Measurements from ENCODE around the gene MAGEB2. TPM values are rescaled to one million over a fixed set of nuclear protein-coding genes. Genes with fewer than 3 reads are reported as not detected.
"Not testable (repeated sequence)": the region's sequence is repeated elsewhere in the genome, so short reads cannot be mapped to it uniquely, and the experiment has no call there.

MAGEB2 gene, protein sequence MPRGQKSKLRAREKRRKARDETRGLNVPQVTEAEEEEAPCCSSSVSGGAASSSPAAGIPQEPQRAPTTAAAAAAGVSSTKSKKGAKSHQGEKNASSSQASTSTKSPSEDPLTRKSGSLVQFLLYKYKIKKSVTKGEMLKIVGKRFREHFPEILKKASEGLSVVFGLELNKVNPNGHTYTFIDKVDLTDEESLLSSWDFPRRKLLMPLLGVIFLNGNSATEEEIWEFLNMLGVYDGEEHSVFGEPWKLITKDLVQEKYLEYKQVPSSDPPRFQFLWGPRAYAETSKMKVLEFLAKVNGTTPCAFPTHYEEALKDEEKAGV
- not detected for total RNA-seq

DNA sequence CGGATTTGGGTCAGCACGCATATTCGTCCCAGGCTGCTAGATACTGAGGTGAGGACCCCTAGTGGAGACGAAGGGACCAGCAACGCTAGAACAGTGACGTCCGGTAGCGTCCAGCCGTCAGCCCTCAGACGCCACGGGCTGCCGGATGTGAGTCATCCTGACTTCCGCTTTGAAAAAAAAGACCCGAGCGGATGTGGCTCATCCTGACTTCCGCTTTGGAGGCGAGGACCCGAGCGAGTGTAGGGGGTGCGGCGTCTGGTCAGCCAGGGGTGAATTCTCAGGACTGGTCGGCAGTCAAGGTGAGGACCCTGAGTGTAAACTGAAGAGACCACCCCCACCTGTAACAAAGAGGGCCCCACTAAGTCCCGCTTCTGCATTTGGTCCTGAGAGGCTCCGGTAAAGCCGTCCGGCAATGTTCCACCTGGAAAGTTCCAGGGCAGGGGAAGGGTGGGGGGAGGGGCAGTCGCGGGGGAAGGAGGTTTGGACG, at the start of gene MAGEB2:
Gene MAGEB2 (plus strand): TSS at position 207 of the 487 bp plus-strand sequence. CDS start 3,018 bp downstream, outside the sequence.
- POLR2A ChIA-PET = no interaction called here
- CTCF ChIA-PET = no interaction called here

DNA sequence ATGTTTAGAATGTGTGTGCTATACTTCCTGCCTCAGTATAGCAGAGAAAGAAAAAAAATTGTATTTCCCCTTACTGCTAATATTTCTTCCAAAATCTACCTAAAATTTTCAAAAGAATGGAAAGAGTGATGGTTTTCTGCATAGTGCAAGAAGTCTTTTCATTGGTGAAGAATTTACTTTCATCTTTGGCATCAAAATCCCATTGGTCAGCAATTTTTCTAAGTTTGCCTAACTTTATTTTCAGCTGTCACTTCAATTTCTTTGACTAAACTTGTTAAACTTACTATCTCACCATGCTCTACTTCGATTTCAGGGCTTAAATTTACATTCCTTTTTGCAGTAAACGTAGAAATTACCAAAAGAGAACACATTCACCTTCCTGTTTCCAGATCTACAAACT, 44.5 kb upstream of the MAGEB2 start:
- ChIA-PET POLR2A (no interaction called here), CTCF (no interaction called here)

DNA sequence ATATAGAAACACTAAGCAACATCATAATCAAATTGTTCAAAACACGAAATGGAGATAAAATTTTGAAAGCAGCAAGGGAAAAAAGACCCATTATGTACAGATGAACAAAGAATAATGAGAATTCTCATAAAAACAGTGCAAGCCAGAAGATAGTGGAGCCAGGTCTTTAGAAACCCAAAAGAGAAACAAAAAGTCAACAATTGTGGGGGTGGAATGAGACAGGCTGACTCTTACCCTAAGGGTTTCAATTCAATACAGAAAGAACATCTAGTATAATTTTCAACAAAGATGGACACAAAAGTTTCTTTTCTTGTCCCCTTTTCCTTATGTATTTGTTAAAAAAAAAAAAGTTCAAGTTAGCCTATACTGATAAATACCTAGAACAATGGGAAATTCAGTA, 34.0 kb upstream of the MAGEB2 start:
- ChIA-PET POLR2A (no interaction called here), CTCF (no interaction called here)

DNA sequence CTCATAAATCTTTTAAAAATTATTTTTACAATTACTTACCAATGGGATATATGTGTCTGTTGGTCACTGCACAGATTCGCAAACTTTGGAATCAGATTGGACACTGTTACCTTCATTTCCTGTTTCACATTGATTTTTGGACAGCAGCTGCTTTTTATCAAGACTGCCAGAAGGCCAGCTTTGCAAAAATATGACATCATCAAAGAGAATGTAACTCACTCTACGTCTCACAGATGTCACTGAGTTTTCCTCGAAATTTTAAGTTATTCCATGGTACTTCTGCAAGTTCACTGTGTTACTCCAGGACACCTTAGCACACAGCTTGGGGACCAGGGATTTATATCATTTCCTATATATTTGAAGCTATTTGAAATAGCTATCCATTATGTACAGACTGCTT, 31.8 kb upstream of the MAGEB2 start:
- POLR2A ChIA-PET = no interaction called here
- CTCF ChIA-PET = no interaction called here

DNA sequence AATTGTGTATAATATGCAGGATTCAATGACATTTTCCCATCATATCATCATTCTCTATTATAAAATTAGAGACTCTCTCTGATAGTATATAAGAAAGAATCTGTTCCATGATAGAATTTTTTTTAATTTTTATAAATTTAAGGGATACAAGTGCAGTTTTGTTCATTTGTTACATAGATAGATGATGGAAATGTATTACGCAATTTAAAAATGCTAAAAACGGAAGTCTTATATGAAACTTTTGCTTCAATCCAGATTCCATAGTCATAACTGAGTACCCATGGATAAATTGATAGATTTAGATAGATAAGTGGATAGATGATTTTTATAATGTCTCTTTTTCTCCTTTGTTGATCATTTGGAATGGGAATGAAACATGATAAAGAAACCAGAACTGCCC, 24.9 kb upstream of the MAGEB2 start:
- CTCF ChIA-PET = no interaction called here
- POLR2A ChIA-PET = no interaction called here

DNA sequence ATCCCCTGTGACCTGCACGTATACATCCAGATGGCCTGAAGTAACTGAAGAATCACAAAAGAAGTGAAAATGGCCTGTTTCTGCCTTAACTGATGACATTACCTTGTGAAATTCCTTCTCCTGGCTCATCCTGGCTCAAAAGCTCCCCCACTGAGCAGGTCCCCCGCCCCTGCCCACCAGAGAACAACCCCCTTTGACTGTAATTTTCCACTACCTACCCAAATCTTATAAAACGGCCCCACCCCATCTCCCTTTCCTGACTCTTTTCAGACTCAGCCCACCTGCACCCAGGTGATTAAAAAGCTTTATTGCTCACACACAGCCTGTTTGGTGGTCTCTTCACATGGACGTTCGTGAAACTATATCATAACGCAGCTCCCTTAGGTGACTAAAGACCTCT, 21.5 kb upstream of the MAGEB2 start:
- CTCF ChIA-PET, POLR2A ChIA-PET: not testable (repeated sequence)

DNA sequence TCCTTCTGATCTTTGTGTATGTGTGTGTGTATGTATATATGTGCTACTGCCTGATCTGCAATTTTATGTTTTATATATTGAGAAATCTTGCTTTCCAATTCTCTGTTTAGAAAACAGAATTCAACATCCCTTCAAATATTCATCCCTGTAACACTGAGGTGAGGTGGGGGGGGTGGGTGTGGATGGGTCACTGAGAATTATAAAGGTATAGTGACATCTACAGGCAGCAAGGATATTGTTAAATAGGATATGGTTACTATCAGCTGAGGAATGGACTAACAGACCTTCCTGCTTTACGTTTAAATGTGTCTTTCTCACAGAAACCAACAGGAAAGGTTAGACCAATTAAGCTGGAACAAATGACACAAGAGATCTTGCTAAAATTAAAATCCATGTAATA, 19.0 kb upstream of the MAGEB2 start:
- CTCF ChIA-PET = no interaction called here
- POLR2A ChIA-PET = no interaction called here

DNA sequence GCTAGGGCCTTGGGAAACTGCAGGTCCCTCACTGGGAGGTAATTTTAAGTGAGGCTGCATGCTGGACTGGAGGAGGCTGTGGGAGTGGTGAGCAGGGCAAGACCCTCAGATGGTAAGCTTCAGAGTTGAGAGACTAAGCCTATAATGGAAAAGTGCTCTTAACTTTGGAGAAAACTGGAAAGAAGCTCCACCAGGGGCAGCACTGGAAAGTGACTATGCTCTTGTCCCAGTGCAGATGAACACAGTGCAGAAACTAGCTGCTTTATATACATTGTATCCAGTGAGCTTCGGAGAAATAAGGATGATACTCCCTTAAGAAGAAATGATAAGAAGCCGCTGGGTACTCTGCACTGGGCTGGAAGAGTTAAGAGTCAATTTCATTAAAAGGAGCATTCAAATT, 3.2 kb upstream of the MAGEB2 start:
- CTCF ChIA-PET = no interaction called here
- POLR2A ChIA-PET = no interaction called here

DNA sequence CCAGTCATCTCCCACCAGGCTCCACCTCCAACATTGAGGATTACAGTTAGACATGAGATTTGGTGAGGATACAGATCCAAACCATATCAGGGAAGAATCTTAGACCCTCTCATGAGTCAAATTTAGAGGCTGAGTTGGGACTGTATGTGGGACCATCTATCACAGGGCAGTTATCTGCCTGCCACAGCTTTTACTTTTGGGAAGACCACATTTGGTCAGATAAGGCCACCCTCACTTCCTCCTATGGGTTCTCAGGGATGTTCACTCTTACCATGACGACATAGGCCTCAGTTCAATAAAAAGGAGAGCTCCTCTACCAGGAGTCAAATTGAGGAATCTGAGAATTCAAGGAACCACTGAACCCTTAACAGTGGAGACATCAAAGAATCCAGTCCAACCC, 2.1 kb downstream of the MAGEB2 start:
- CTCF ChIA-PET = no interaction called here
- POLR2A ChIA-PET = no interaction called here

DNA sequence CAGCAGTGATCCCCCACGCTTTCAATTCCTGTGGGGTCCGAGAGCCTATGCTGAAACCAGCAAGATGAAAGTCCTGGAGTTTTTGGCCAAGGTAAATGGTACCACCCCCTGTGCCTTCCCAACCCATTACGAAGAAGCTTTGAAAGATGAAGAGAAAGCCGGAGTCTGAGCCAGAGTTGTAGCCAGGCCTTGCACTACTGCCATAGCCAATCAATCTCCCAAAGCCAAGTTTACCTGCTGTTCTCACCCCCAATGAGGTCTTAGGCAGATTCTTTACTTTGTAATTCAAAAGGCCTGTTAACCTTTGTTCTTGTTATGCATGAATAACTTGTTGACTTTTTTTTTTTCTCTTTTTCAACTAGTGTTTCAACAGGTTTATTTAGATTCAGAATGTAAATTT, 4.0 kb downstream of the MAGEB2 start:
- POLR2A ChIA-PET = no interaction called here
- CTCF ChIA-PET = no interaction called here

DNA sequence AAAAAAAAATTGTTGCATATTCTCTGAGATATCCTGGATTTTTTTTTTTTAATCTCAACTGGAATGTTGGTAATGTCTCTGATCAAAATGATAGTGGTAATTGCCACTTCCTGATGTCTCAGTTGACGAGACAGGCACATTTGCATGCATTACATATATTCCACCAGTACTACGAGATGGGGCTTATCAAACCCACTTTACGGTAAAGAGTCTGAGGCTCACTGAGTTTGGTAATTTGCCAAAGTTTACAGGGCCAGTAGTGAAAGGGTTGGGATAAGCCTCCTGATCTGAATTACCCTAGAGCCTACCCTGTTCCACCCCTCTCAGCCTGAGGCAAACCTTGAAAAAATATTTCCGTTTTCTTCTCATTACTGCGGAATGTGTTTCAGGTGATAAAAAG, 5.3 kb downstream of the MAGEB2 start:
- ChIA-PET CTCF (no interaction called here), POLR2A (no interaction called here)

DNA sequence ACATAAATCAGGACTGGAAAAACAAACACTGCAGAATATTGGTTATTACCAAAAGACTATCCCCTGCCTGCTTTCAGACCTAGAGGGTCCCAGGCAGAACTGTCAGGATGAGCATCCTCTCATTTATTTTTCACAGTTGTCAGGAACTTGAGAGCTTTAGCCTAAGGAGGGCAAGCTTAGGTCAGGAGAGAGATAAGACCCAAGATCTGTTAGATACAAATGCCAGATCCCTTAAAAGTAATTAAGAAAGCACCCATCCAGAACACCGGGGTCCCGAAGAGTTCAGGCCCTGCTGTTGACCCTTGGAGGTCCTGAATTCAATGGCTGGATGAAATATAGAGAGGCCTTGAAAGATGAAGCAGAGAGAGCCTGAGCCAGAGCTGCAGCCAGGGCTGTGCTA, 9.2 kb downstream of the MAGEB2 start:
- ChIA-PET POLR2A (no interaction called here), CTCF (no interaction called here)

DNA sequence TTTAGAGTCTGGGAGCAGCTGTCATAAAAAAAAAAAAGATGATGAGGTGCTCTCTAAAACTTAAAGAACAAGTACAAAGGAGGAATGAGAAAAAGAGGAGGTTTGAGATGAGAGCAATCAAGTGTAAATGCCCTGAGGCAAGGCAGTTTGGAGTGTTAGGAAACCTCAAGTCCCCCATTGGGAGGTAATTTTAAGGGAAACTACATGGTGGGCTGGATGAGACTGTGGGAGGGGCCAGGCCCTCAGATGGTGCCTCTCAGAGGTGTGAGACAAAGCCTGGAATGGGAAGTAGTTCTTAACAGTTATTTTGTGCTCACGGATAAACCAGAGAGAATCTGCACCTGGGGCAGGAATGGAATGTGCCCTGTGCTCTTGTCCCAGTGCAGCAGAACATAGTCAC, 13.2 kb downstream of the MAGEB2 start:
- ChIA-PET POLR2A (no interaction called here), CTCF (no interaction called here)

DNA sequence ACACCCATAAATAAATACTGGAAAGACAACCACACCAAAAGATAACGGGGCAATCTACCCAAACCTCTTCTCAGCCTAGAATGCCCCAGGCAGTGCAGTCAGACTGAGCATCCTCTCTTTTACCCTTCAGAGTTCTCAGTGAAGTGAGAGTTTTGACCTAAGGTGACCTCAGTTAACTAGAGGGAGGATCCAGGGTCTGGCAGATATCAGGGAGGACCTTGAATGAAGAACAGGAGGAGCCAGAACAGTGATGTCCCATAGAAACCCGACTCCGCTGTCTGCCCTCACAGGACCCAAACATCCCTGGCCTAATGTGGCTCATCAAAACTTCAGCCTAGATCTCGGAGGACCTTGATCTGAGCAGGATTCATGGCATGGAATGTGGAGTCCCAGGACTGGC, 15.0 kb downstream of the MAGEB2 start, which contains the start of gene MAGEB3:
Gene MAGEB3 (plus strand): TSS at position 263 of the 400 bp plus-strand sequence. CDS start 5,268 bp downstream, outside the sequence.
- POLR2A ChIA-PET = no interaction called here
- CTCF ChIA-PET = no interaction called here

DNA sequence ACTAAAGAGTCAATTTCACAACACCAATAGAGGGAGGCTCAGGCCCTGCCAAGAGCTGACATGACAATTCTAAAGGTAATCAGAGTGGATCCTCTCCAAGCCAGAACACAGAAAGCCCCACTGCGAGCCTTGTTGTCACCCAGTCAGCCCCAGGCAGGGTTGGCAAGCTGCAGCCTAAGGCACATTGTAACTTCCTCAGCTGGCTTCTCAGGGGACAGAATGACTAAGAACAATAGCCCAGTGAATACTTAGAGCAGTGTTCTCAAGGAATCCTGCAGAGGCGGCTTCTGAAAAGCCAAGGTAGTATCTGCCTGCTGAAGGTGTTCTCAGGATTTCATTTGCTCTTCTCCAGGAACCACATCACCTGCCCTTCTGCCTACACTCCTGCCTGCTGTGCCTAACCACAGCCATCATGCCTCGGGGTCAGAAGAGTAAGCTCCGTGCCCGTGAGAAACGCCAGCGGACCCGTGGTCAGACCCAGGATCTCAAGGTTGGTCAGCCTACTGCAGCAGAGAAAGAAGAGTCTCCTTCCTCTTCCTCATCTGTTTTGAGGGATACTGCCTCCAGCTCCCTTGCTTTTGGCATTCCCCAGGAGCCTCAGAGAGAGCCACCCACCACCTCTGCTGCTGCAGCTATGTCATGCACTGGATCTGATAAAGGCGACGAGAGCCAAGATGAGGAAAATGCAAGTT, 26.5 kb downstream of the MAGEB2 start, which contains the start of gene MAGEB4:
Gene MAGEB4 (plus strand): TSS at position 277 of the 692 bp plus-strand sequence. CDS start 136 bp downstream, at position 413.
- CTCF ChIA-PET = no interaction called here
- POLR2A ChIA-PET = no interaction called here

DNA sequence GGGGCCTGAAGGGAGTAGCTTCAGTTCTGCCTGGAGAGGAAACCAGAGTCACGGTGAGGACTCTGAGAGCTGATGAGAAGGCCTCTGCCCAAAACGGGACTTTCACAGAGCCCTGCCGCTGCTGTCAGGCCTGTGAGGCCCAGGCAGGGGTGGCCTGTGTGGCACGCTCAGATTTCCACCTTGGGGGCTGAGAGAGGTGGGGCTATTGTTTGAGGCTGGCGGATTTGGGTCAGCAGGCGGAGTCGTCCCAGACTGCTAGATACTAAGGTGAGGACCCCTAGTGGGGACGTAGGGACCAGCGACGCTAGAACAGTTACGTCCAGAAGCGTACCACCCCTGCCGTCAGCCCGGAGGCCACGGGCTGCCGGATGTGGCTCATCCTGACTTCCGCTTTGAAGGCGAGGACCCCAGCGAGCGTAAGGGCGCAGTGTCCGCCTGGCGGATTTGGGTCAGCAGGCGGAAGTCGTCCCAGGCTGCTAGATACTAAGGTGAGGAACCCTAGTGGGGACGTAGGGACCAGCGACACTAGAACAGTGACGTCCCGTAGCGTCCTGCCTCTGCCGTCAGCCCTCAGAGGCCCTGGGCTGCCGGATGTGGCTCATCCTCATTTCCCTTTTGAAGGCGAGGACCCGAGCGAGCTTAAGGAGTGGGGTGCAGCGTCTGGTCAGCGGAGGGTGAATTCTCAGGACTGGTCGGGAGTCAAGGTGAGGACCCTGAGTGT, 31.6 kb downstream of the MAGEB2 start, which contains the start of gene MAGEB1:
Gene MAGEB1 (plus strand): TSS at position 378 of the 721 bp plus-strand sequence. CDS start 3,348 bp downstream, outside the sequence.
- ChIA-PET CTCF (no interaction called here), POLR2A (no interaction called here)

DNA sequence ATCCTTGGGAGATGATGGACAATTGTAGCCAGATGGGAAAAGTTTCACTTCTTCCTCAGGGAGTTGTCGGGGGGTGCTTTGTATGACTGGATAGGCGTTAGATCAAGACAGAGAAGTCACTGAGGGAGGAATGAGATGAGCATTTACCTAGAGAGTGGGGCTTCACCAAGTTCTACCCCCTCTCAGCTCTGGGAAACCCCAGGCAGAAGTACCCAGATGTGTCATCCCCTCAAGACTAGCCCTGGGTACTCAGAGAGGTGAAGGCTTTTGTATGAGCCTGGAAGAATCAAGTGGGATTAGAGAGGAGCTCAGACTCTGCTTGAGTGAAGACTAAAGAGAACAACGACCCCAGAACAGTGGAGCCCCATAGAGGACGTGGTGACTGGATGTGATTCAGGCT, 33.5 kb downstream of the MAGEB2 start:
- POLR2A ChIA-PET = no interaction called here
- CTCF ChIA-PET = no interaction called here

DNA sequence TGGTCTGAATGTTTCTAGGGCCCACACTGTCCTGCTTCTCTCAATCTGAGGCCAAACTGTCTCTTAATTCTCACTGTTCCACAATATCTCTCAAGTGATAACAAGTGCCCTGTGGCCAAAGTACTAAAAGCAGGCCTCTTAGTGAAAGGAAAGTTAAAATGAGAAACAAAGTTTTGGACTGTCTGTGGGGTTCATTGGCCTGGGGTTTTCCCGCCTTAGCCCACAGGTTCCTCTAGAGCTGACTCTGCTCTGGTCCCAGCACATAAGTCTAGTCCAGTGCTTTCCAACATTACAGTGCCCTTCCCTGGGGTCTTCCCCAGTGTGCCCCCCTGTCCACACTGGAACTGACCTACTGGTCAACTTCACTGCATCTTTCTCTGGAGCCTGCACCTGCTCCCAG, 37.9 kb downstream of the MAGEB2 start:
- POLR2A ChIA-PET = no interaction called here
- CTCF ChIA-PET = no interaction called here

DNA sequence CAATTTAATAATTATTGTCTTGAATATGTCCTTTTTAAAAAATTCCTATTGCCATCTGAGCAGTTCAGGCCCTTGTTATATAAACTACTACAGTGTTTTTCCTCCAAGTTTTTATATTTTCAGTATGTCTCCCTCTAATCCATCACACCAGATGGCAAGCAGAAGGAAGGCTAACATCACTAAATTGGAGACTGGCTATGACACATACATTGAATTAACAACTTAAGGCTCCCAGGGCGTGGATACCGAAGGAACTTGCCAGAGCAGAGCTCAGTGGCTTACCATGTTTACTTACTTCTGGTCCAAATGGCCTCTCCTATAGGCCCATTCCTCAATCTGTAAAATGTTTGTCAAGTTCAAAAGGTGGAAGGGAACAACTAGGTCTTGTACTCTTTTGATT, 44.6 kb downstream of the MAGEB2 start:
- POLR2A ChIA-PET = no interaction called here
- CTCF ChIA-PET = no interaction called here

DNA sequence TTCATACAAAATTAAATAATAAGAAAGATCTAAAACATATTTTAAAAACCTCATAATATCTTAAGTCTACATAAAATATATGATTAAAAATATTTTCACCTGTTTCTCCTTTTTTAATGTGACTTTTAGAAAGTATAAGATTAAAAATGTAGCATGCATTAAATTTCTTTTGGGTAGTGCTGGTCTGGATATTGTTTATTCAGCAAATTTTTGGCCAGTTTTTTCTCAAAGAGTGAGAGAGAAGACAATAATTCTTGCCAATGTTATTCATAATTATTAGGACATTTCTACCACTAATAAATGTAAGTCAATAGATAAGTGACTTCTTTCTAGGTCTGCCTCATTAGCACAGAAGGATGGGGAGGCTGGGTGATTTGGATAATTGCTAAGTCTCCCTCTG, 45.6 kb downstream of the MAGEB2 start:
- ChIA-PET POLR2A (no interaction called here), CTCF (no interaction called here)

DNA sequence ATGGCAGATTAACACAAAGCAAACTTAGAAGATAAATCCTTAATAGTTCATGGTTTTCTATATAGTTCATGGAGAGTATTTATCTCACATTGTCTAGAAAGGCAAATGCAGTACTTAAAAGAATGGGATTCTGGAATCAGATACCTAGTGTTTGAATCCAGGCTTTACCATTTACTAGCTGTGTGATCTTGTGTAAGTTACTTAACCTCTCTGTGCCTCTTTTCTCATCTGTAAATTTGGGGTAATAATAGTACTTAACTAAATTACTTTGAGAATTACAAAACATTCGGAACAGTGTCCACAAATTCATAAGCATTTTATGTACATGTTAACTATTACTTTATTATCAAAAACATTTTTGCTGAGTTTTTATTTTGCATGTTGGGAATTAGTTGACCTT, 47.4 kb downstream of the MAGEB2 start:
- CTCF ChIA-PET = no interaction called here
- POLR2A ChIA-PET = no interaction called here

Measured in activated CD8-positive, alpha-beta memory T cell treated with anti-CD3 and anti-CD28 coated beads for 36 hours (primary cell).